Measurements from ENCODE around the gene SH3TC1.
A peak's percentile ranks its signal among the peaks of the same experiment; 100 is the strongest.

SH3TC1 gene

DNA sequence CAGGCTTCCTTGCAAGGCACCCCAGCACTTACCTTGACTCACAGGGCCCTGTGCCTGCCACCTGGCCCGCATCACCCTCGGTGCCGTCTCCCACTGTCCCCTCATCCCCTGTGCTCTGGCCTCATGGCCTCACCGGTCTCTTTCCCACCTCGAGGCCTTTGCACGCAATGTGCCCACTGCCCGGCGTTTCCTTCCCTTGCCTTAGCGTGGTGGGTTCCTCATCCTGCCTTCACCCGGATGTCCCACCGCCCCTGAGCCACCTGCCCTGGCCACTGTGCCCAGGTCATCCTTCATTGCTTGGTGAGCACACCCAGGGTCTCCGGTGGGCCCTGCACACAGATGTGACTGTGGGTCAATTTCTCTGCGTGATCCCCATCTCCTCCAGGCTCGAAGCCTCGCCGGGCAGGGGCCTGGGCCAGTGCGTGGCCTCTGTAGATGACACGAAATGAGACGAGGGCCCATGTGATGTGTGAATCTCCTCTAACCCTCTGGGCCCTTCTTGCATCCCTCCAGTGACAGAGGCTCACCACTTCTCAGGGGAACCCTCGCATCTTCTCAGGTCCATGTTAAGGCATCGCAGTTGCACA is 75.1 kb downstream of the SH3TC1 start:
- TF ChIP-seq CTCF (conservative IDR thresholded peaks at IDR 0.05; ENCODE audit: low read depth, low read length), result no peak
- DNase-seq (ENCODE audit: low read depth), result no peak
- no peak overlapping the region for H3K4me3 ChIP-seq (ENCODE audit: low read length)

- TF ChIP-seq CTCF (conservative IDR thresholded peaks at IDR 0.05; ENCODE audit: low read depth, low read length), result peak; percentile 62
- DNase-seq (ENCODE audit: low read depth), result peak; percentile 91
- no peak overlapping the region for H3K4me3 ChIP-seq (ENCODE audit: low read length)
Measured at GRCh38 chr4:8274765-8275547, 75.9 kb downstream of the SH3TC1 start.

DNA sequence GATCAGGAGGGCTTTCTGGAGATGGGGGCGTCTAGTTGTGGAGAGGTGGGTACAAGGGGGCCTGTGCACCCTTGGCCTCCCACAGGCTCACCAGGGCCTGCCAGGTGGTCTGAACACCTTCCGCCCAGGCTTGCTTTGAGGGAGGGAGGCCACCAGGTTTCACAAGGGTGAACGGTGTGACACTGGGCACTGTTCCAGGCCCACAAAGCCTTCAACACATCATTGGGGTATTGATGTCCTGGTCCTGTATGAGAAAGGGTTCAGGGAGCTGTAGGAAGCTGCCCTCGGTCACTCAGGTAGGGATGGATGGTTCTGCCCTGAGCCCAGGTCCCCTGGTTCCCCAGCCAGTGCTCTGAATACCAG is 76.4 kb downstream of the SH3TC1 start:
- no peak for TF ChIP-seq CTCF (conservative IDR thresholded peaks at IDR 0.05; ENCODE audit: low read depth, low read length)
- no peak overlapping the region for H3K4me3 ChIP-seq (ENCODE audit: low read length)
- no peak for DNase-seq (ENCODE audit: low read depth)

DNA sequence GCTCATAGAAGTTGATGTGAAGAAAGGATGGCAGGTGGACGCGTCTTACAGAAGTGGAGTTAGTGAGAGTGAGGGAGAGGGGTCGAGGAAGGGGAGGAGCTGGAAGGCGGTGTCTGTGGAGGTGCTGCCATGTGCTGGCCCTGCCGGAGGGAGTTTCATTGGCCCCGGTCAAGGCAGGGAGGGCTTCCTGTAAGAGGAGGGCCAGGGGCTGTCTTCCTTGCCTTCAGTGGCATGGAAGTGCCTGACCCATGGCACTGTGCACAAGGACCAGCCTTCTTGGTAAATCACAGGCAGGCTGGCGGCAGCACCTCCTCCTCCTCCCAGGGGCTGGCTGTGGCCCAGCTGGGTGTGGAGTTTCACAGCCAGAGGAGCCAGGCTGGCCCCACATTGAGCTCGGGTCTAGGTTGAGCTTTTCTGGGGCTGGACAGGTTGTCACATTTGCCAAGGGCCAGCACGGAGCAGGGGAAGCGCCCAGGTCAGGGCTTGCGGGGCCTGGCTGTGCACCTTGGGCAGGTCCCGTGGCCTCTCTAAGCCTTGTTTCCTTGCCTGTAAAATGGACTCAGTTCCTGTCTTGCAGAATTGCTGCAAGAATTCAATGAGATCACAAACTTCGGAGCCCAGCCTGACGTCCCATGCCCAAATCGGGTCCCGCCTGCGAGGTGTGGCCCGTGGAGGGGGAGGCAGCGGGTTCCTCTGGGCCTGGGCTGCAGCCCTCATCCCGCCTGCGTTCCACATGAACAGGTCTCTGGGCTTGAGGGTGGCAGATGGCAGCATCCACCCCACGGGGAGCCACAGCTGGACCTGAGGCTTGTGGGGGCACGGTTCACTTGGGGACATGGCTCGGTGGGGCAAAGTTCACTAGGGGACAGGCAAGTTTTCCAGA is 77.5 kb downstream of the SH3TC1 start:
- no peak for TF ChIP-seq CTCF (conservative IDR thresholded peaks at IDR 0.05; ENCODE audit: low read depth, low read length)
- no peak for DNase-seq (ENCODE audit: low read depth)
- no peak overlapping the region for H3K4me3 ChIP-seq (ENCODE audit: low read length)

GRCh38 chr4:8277356-8278008 is 78.4 kb downstream of the SH3TC1 start:
- no peak for TF ChIP-seq CTCF (conservative IDR thresholded peaks at IDR 0.05; ENCODE audit: low read depth, low read length)
- H3K4me3 ChIP-seq (ENCODE audit: low read length), result no peak overlapping the region
- no peak for DNase-seq (ENCODE audit: low read depth)

GRCh38 chr4:8278009-8278395 is 78.9 kb downstream of the SH3TC1 start:
- no peak overlapping the region for H3K4me3 ChIP-seq (ENCODE audit: low read length)
- no peak for TF ChIP-seq CTCF (conservative IDR thresholded peaks at IDR 0.05; ENCODE audit: low read depth, low read length)
- no peak for DNase-seq (ENCODE audit: low read depth)
